Measurements from ENCODE around the gene GLP1R.

The GLP1R gene

DNA sequence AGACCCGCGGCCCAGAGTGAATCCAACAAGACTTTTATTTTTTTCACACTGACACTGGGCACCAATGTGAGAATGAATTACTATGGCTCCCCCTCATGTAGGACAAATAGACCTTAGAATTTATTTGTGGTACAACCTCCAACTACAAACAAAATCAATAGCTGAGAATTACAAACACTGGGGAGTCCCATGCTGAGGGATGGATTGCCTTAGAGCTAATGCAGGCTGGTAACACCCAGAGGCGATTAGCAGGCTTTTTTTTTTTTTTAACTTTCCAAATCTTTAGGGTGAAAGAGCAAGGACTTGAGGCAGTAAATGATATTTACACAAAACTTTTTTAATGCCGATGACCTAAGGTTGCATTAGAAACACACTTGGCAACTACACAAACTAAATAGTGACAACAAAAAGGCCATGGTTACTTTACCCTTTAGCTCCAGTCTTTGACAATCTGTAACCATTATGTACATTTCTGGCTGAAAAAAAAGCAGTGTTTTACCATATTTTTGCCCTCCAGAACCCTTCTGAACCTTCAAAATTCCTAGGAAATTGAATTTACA, 44.6 kb downstream of the GLP1R start:
- H3K4me3 ChIP-seq (ENCODE audit: low read length, poor library complexity, severe bottlenecking), result no peak overlapping the region
- no peaks in the 10 kb centered on the region for H3F3A ChIP-seq (ENCODE audit: low read depth)
- H3K9ac ChIP-seq (ENCODE audit: low read depth, low read length, poor library complexity, severe bottlenecking), result no peak overlapping the region
- H3K36me3 ChIP-seq (ENCODE audit: insufficient read depth, low read length), result no peaks in the 10 kb centered on the region
- H3K79me2 ChIP-seq (ENCODE audit: insufficient read depth, low read length), result no peaks in the 10 kb centered on the region
- no peaks in the 10 kb centered on the region for H4K20me1 ChIP-seq (ENCODE audit: insufficient read depth, low read length, poor library complexity, severe bottlenecking)
- no peaks in the 10 kb centered on the region for H3K9me2 ChIP-seq (replicated peaks; ENCODE audit: low read depth, low read length)
- H2AFZ ChIP-seq (ENCODE audit: low read length), result no peak overlapping the region
- no peak overlapping the region for H3K4me2 ChIP-seq (ENCODE audit: low read depth, low read length, poor library complexity, severe bottlenecking)
- H3K27me3 ChIP-seq (ENCODE audit: insufficient read depth, low read length, poor library complexity, severe bottlenecking), result no peaks in the 10 kb centered on the region
- no peaks in the 10 kb centered on the region for H3K9me3 ChIP-seq (ENCODE audit: insufficient read depth, low read depth, low read length)
- peaks cover 29% of the 10 kb centered on the region for H3K4me1 ChIP-seq (ENCODE audit: insufficient read depth, low read length, poor library complexity, severe bottlenecking)
- TF ChIP-seq EZH2phosphoT487 (IDR thresholded peaks at IDR 0.05; ENCODE audit: borderline replicate concordance), result no peak
- TF ChIP-seq, protein P1, sequence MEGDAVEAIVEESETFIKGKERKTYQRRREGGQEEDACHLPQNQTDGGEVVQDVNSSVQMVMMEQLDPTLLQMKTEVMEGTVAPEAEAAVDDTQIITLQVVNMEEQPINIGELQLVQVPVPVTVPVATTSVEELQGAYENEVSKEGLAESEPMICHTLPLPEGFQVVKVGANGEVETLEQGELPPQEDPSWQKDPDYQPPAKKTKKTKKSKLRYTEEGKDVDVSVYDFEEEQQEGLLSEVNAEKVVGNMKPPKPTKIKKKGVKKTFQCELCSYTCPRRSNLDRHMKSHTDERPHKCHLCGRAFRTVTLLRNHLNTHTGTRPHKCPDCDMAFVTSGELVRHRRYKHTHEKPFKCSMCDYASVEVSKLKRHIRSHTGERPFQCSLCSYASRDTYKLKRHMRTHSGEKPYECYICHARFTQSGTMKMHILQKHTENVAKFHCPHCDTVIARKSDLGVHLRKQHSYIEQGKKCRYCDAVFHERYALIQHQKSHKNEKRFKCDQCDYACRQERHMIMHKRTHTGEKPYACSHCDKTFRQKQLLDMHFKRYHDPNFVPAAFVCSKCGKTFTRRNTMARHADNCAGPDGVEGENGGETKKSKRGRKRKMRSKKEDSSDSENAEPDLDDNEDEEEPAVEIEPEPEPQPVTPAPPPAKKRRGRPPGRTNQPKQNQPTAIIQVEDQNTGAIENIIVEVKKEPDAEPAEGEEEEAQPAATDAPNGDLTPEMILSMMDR (conservative IDR thresholded peaks at IDR 0.05; ENCODE audit: low read length), result no peak

GRCh38 chr6:39095578-39095977, 47.0 kb downstream of the GLP1R start:
- H3F3A ChIP-seq (ENCODE audit: low read depth), result no peaks in the 10 kb centered on the region
- H3K4me3 ChIP-seq (ENCODE audit: low read length, poor library complexity, severe bottlenecking), result no peak overlapping the region
- no peaks in the 10 kb centered on the region for H3K36me3 ChIP-seq (ENCODE audit: insufficient read depth, low read length)
- H4K20me1 ChIP-seq (ENCODE audit: insufficient read depth, low read length, poor library complexity, severe bottlenecking), result no peaks in the 10 kb centered on the region
- no peak overlapping the region for H3K9ac ChIP-seq (ENCODE audit: low read depth, low read length, poor library complexity, severe bottlenecking)
- H3K9me2 ChIP-seq (replicated peaks; ENCODE audit: low read depth, low read length), result no peaks in the 10 kb centered on the region
- no peaks in the 10 kb centered on the region for H3K79me2 ChIP-seq (ENCODE audit: insufficient read depth, low read length)
- no peaks in the 10 kb centered on the region for H3K9me3 ChIP-seq (ENCODE audit: insufficient read depth, low read depth, low read length)
- no peak overlapping the region for H2AFZ ChIP-seq (ENCODE audit: low read length)
- no peak overlapping the region for H3K4me2 ChIP-seq (ENCODE audit: low read depth, low read length, poor library complexity, severe bottlenecking)
- no peak for TF ChIP-seq EZH2phosphoT487 (IDR thresholded peaks at IDR 0.05; ENCODE audit: borderline replicate concordance)
- TF ChIP-seq, protein P1 (conservative IDR thresholded peaks at IDR 0.05; ENCODE audit: low read length), result no peak
- peaks cover 17% of the 10 kb centered on the region for H3K4me1 ChIP-seq (ENCODE audit: insufficient read depth, low read length, poor library complexity, severe bottlenecking)
- H3K27me3 ChIP-seq (ENCODE audit: insufficient read depth, low read length, poor library complexity, severe bottlenecking), result no peaks in the 10 kb centered on the region

GRCh38 chr6:39100358-39100757, 51.8 kb downstream of the GLP1R start:
- Histone ChIP-seq H3K36me3 (ENCODE audit: insufficient read depth, low read length) (no peaks in the 10 kb centered on the region), H4K20me1 (ENCODE audit: insufficient read depth, low read length, poor library complexity, severe bottlenecking) (no peaks in the 10 kb centered on the region)
- no peak for TF ChIP-seq EZH2phosphoT487 (IDR thresholded peaks at IDR 0.05; ENCODE audit: borderline replicate concordance)
- TF ChIP-seq, protein P1 (conservative IDR thresholded peaks at IDR 0.05; ENCODE audit: low read length), result no peak

More at GRCh38 chr6:39100358-39100757, 51.8 kb downstream of the GLP1R start:
- Histone ChIP-seq H2AFZ (ENCODE audit: low read length) (no peak overlapping the region), H3K9me2 (replicated peaks; ENCODE audit: low read depth, low read length) (no peaks in the 10 kb centered on the region), H3K9ac (ENCODE audit: low read depth, low read length, poor library complexity, severe bottlenecking) (no peak overlapping the region), H3F3A (ENCODE audit: low read depth) (no peaks in the 10 kb centered on the region), H3K4me1 (ENCODE audit: insufficient read depth, low read length, poor library complexity, severe bottlenecking) (peaks cover 8% of the 10 kb centered on the region), H3K79me2 (ENCODE audit: insufficient read depth, low read length) (no peaks in the 10 kb centered on the region), H3K9me3 (ENCODE audit: insufficient read depth, low read depth, low read length) (no peaks in the 10 kb centered on the region), H3K27me3 (ENCODE audit: insufficient read depth, low read length, poor library complexity, severe bottlenecking) (no peaks in the 10 kb centered on the region), H3K4me3 (ENCODE audit: low read length, poor library complexity, severe bottlenecking) (no peak overlapping the region), H3K4me2 (ENCODE audit: low read depth, low read length, poor library complexity, severe bottlenecking) (no peak overlapping the region)

Data from Loucy (cell line).